HG02970 (cell line): ENCODE data around the gene ATP9B.

Experiments
- ATAC-seq: cut with Tn5 transposase; IDR thresholded peaks from one replicate; pipeline ENCODE4 v1.9.1; 2021; ENCODE audit warnings: mild to moderate bottlenecking, moderate library complexity, moderate number of reproducible peaks; ENCODE audit not compliant: unreplicated experiment, low FRiP score

The ATP9B gene

GRCh38 chr18:79191418-79191817, 122.2 kb downstream of the ATP9B start:
- ATAC-seq: no peak

DNA sequence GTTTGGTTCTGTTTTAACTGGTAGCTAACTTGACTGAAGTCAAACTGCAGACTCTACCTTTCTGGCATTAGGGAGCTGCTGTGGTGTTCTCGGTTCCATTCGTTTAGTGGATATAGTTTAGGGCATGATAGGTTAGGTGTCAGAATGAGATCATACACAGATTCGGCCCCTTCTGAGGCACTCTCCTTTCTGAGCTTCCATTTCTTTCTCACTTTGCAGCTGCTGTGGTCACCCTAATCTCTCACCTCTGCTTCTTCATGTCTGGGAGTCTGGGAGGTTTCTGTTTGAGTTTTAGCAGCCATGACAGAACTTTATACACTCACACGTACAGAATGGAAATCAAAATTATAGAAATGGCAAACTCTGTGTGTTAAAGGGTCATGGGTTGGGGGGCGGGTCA, 122.8 kb downstream of the ATP9B start:
- no peak for ATAC-seq

DNA sequence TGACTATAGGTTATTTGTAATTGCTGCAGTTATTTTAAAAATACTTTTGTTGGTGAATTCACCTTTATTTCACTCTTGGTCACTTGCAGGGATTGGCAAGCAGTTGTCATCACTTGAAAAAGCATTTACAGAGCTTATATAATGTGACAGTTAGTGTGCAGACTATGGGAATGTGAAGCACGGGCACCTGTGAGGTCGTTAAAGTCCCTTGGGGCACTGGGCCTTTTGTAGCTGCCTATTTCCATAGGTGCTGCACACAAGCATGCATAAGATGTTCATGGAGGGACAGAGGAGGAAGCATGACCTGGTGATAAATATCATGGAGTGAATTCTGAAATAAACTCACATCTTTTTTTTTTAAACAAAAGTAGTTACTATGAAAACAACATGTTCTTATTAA, 124.6 kb downstream of the ATP9B start:
- no peak for ATAC-seq

- ATAC-seq: no peak
Measured at GRCh38 chr18:79195716-79196683, 126.8 kb downstream of the ATP9B start.

DNA sequence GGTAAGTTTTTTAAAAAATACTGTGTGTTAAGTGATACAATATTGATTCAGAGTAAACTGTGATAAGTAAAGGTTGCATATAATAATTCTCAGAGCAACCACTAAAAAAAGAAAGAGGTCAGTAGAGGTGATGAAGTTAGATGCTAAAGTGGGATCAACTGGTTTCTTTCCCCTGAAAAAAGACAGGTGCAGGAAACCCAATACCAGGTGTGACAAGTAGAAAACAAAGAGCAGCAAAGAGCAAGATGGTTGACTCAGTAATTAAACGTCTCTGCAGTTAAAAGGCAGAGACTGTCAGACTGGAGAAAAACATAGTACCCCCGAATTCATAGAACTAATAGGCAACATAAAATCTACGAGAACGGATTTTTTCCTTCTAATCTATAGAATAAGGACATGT, 128.3 kb downstream of the ATP9B start:
- no peak for ATAC-seq

GRCh38 chr18:79199691-79200374, 130.6 kb downstream of the ATP9B start:
- ATAC-seq: no peak

- peak; percentile 52 for ATAC-seq
Measured at GRCh38 chr18:79200546-79201268, 131.5 kb downstream of the ATP9B start.

DNA sequence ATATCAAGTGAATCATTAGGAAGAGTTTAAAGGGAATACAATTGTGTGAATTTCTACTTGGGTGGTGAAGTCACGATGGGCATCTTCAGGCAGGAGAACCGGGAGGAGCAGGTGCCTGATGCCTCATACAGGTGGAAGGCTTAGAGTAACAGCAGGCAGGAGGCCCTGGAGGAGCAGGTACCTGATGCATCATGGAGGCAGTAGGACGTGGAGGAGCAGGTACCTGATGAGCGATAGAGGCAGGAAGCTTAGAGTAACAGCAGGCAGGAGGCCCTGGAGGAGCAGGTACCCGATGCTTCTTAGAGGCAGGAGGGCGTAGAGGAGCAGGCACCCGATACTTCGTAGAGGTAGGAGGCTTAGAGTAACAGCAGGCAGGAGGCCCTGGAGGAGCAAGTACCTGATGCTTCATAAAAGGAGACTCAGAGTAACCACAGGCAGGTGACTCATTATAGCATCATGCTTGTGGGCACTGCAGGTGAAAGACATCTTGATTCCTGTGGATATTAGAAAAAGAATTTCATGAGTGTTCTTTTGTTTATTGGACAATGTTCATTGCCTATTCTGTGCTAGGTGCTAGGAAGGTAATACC, 133.9 kb downstream of the ATP9B start:
- ATAC-seq: no peak

GRCh38 chr18:79204889-79205807, 136.0 kb downstream of the ATP9B start:
- ATAC-seq: no peak

DNA sequence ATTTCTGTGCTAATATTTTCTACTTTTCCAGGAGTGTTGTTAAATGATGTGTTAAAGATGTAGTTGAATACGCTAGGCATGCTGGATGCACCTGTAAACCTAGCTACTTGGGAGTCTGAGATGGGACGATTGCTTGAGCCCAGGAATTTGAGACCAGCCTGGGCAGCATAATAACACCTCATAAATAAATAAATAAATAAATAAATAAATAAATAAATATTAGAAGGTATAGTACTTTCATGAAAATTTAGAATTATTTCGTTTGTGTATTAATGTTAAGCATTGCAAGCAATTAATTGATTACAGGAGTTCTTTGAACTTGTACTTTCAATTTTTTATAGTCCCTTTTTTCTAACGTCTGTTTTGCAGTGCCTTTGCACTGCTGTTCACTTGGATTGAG, 137.2 kb downstream of the ATP9B start:
- no peak for ATAC-seq

GRCh38 chr18:79208906-79209305, 139.7 kb downstream of the ATP9B start:
- ATAC-seq: no peak

DNA sequence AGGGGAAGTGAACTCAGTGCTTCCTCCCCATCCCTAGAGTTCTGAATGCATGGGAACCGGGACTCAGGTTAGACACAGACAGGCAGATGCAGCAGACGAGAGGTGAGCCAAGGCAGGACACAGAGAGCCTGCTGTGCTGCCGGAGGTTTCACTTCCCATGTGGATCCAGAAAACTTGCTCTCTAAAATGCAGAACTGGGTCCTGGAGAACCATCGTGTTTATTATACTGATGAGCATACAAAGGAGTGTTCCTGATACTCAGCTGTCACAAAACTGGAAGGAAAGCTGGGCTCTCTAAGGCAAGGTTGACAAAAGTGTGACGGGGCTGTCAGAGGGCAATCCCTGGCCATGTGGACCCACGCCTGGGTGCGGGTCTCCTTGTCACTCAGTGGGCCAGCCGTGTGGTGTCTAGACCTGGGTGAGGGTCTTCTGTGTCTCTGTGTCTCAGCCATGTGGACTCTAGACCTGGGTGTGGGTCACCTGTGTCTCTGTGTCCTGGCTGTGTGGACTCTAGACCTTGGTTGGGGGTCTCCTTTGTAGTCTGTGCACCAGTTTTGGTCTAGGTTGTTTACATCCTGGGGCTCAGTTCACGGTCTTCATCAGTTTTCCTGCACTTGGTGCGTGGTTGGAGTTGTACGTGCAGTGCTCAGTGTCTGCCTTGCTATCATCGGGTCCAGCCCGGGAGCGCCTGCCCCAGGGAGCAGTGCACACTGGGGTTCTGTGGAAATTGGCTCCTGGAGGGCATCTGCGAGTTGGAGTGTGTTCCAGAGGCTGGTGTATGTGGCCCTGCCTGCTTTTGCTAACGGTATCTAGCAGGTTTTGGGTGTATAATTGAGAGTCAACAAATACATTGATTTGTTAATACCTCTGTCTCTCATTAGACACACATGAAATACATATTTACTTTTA, 141.1 kb downstream of the ATP9B start:
- ATAC-seq: no peak

DNA sequence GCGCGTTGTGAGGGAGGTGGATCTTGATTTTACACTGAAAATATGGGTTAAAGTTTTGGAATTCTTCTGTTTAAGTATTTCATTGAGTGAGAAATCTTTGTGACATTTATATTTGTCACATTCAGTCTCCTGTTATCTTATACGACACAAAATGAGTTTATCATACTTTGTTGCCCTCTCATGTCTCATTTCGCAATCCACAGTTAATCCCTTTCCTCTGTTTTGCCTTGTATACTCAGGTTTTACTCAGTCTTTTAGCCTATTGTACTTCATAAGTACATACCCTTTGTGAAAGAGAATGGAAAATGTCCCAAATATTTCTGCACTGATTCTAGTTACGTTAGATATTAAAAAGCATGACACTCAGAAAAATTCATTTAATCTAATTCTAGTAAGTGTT, 142.7 kb downstream of the ATP9B start:
- no peak for ATAC-seq

- ATAC-seq: no peak
Measured at GRCh38 chr18:79214056-79214455, 144.9 kb downstream of the ATP9B start.

- ATAC-seq: no peak
Measured at GRCh38 chr18:79216176-79216575, 147.0 kb downstream of the ATP9B start.

DNA sequence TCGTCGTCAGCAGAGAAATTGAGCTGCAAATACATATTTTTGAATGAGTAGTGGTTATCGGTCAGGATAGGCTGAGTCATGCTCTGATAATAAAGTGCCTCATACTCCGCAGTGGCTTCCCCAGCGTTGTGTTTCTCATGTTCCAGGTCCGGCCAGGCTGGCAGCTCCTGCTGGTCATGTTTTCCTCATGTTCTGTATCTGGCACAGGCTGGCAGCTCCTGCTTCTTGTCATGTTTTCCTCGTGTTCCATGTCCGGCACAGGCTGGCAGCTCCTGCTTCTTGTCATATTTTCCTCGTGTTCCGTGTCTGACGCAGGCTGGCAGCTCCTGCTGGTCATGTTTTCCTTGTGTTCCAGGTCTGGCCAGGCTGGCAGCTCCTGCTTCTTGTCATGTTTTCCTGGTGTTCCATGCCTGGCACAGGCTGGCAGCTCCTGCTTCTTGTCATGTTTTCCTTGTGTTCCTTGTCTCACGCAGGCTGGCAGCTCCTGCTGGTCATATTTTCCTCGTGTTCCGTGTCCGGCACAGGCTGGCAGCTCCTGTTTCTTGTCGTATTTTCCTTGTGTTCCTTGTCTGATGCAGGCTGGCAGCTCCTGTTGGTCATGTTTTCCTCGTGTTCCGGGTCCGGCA, 148.9 kb downstream of the ATP9B start:
- no peak for ATAC-seq

- no peak for ATAC-seq
Measured at GRCh38 chr18:79218605-79219190, 149.5 kb downstream of the ATP9B start.

- no peak for ATAC-seq
Measured at GRCh38 chr18:79221136-79221535, 151.9 kb downstream of the ATP9B start.
